ENCODE results near the gene NPEPL1. TPM values are rescaled to one million over a fixed set of nuclear protein-coding genes. Genes with fewer than 3 reads are reported as not detected.

The NPEPL1 gene
- total RNA-seq, 1 donor from 2014 or later, result 22.9 TPM

DNA sequence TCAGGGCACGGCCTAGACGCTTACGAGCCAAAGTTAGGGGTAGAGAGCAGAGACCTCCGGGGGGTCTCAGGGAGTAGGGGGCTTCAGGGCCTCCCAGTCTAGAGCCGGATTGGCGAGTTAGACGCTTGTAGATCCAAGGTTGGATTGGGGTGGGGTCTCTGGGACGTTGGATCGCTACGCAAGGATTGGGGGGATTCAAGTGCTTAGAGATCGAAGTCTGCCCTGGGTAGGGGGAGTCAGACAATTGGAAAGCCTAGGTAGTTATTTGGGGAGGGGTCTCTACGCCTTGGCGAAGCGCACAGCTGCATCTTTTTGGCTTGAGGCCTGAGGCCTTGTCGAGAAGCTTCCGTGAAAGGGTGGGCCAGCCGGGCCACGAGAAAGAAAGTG, 41.0 kb upstream of the NPEPL1 start:
- Mint-ChIP-seq H3K36me3 (ENCODE audit: low read depth) (peaks cover 17% of the 10 kb centered on the region), H3K9me3 (no peaks in the 10 kb centered on the region), H3K4me3 (peak overlapping the region; percentile 94), H3K27ac (peak overlapping the region; percentile 97), H3K27me3 (ENCODE audit: insufficient read depth) (peaks cover under 1% of the 10 kb centered on the region), H3K4me1 (ENCODE audit: low read depth) (peaks cover 31% of the 10 kb centered on the region)
- intact Hi-C loops (cut with micrococcal nuclease), result loop anchor here (2.0 to 10.0 kb wide), 9 partner anchors 163 to 1291 kb away; partner anchors contain the start of genes ATP5F1E, FAM217B, PPP1R3D and RBM38
- DNase-seq (ENCODE audit: low spot score), result no peak

DNA sequence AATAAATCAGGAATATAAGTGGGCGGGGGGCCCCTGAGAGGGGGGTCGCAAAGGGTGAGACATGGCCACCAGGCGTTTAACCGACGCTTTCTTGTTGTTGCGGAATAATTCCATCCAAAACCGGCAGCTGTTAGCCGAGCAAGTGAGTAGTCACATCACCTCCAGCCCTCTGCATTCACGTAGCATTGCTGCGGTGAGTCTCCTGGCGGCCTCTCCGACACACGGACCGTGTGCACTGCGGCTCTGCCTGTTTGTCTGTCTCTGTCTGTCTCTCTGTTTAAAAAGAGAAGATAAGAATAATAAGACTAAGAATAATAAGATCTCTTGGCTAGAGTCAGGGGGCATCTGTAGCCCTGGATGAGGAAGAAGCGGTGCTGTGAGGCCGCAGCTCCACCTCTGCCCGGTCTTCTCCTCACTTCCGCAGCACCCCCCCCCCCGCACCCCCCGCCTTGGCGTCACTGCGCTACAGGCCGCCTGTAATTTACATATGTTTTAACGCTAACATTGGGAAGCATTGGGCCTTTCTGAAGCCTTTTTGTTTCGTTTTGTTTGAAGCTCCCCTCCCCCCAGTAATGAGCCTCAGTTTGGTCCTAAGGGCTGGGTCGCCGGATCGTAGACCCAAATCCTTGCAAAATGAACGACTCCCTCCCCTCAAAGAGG, 40.5 kb upstream of the NPEPL1 start:
- H3K27me3 Mint-ChIP-seq (ENCODE audit: insufficient read depth), result no peaks in the 10 kb centered on the region
- peaks cover 20% of the 10 kb centered on the region for H3K36me3 Mint-ChIP-seq (ENCODE audit: low read depth)
- peak overlapping the region; percentile 94 for H3K4me3 Mint-ChIP-seq
- DNase-seq (ENCODE audit: low spot score), result peak; percentile 65
- intact Hi-C loops (cut with micrococcal nuclease), result loop anchor here (1.0 to 10.0 kb wide), 16 partner anchors 9 to 1290 kb away; partner anchors contain the start of genes ATP5F1E, FAM217B, NPEPL1 and PPP1R3D
- H3K4me1 Mint-ChIP-seq (ENCODE audit: low read depth), result peaks cover 37% of the 10 kb centered on the region
- peak overlapping the region; percentile 97 for H3K27ac Mint-ChIP-seq
- H3K9me3 Mint-ChIP-seq, result no peaks in the 10 kb centered on the region

DNA sequence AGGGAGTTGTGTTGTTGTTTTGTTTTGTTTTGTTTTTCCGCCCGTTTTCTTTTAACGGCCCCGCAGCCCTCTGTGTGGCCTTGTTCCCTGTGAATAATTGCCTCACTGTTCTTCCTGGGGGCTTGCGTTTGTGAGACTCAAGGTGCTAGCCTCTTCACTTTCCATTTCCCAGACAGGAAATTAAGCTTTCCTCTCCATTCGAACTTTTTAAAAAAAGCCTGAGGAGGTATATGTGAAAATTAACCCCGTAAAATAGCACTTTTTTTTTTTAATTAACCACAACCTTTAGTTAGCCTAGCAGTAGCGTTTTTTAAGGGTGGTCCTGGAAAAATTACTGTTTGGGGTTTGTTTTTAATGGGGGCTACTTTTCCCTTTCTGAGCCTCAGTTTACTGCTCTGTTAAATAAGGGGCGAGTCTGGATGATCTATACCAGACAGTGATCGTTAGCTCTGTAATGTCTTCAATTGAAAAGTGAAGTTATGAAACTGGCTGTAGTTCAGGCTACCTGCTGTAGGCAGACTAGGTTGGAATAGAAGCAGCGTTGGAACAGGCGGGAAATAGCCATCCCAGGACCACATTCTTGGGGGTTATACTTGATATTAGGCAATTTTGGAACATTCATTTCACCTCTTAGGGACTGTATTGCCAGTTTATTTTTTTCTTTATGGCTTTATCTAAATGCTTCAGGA, 39.9 kb upstream of the NPEPL1 start:
- intact Hi-C loops (cut with micrococcal nuclease), result loop anchor here (1.0 to 10.0 kb wide), 15 partner anchors 9 to 1290 kb away; partner anchors contain the start of genes ATP5F1E, FAM217B, NPEPL1 and PPP1R3D
- Mint-ChIP-seq H3K9me3 (no peaks in the 10 kb centered on the region), H3K27ac (peak overlapping the region; percentile 97), H3K36me3 (ENCODE audit: low read depth) (peaks cover 20% of the 10 kb centered on the region), H3K4me3 (peak overlapping the region; percentile 94), H3K27me3 (ENCODE audit: insufficient read depth) (no peaks in the 10 kb centered on the region), H3K4me1 (ENCODE audit: low read depth) (peaks cover 43% of the 10 kb centered on the region)
- DNase-seq (ENCODE audit: low spot score), result no peak

DNA sequence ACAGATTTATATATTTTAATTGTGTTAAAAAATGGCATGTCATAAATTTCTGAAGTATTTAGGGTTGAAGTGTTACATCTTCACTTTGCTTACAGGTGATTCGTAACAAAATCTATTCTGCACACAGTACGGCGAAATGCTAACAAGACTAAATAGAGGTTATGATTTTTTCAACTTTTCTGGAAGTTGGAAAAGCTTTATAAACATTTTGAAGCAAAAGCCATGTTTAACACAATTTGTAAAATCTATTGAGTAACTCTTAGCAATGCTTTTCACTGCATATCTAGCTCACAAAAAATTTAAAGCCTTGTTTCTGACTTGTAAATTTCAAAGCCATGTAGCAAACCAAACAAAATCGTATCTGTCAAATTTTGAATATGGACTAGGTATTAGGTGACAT, 38.3 kb upstream of the NPEPL1 start:
- intact Hi-C loops (cut with micrococcal nuclease), result loop anchor here (5.0 to 10.0 kb wide), 8 partner anchors 160 to 1288 kb away; partner anchors contain the start of genes ATP5F1E, FAM217B, PPP1R3D and RBM38
- Mint-ChIP-seq H3K4me1 (ENCODE audit: low read depth) (peaks cover 52% of the 10 kb centered on the region), H3K4me3 (no peak overlapping the region), H3K36me3 (ENCODE audit: low read depth) (peaks cover 25% of the 10 kb centered on the region), H3K9me3 (no peaks in the 10 kb centered on the region), H3K27ac (no peak overlapping the region), H3K27me3 (ENCODE audit: insufficient read depth) (no peaks in the 10 kb centered on the region)
- DNase-seq (ENCODE audit: low spot score), result no peak

- H3K27ac Mint-ChIP-seq, result peak overlapping the region; percentile 40
- peaks cover 30% of the 10 kb centered on the region for H3K36me3 Mint-ChIP-seq (ENCODE audit: low read depth)
- no peaks in the 10 kb centered on the region for H3K27me3 Mint-ChIP-seq (ENCODE audit: insufficient read depth)
- no peaks in the 10 kb centered on the region for H3K9me3 Mint-ChIP-seq
- intact Hi-C loops (cut with micrococcal nuclease), result loop anchor here (10.0 kb wide), 1 partner anchor 159 kb away; no protein-coding TSS in a partner anchor
- peaks cover 62% of the 10 kb centered on the region for H3K4me1 Mint-ChIP-seq (ENCODE audit: low read depth)
- no peak for DNase-seq (ENCODE audit: low spot score)
- peak overlapping the region; percentile 74 for H3K4me3 Mint-ChIP-seq
These were observed 37.1 kb upstream of the NPEPL1 start for GRCh38 chr20:58655328-58656107.

GRCh38 chr20:58656831-58657230, 35.8 kb upstream of the NPEPL1 start:
- intact Hi-C loops (cut with micrococcal nuclease), result loop anchor here (10.0 kb wide), 1 partner anchor 158 kb away; no protein-coding TSS in a partner anchor
- no peak for DNase-seq (ENCODE audit: low spot score)
- Mint-ChIP-seq H3K36me3 (ENCODE audit: low read depth) (peaks cover 35% of the 10 kb centered on the region), H3K4me1 (ENCODE audit: low read depth) (peaks cover 75% of the 10 kb centered on the region), H3K9me3 (no peaks in the 10 kb centered on the region), H3K4me3 (peak overlapping the region; percentile 74), H3K27me3 (ENCODE audit: insufficient read depth) (no peaks in the 10 kb centered on the region), H3K27ac (peak overlapping the region; percentile 68)

- intact Hi-C loops (cut with micrococcal nuclease), result loop anchor here (10.0 kb wide), 1 partner anchor 158 kb away; no protein-coding TSS in a partner anchor
- Mint-ChIP-seq H3K4me3 (peak overlapping the region; percentile 74), H3K4me1 (ENCODE audit: low read depth) (peaks cover 80% of the 10 kb centered on the region), H3K27me3 (ENCODE audit: insufficient read depth) (no peaks in the 10 kb centered on the region), H3K36me3 (ENCODE audit: low read depth) (peaks cover 36% of the 10 kb centered on the region), H3K9me3 (no peaks in the 10 kb centered on the region), H3K27ac (peak overlapping the region; percentile 4)
- no peak for DNase-seq (ENCODE audit: low spot score)
These were observed 35.3 kb upstream of the NPEPL1 start for GRCh38 chr20:58657262-58657661.

- H3K36me3 Mint-ChIP-seq (ENCODE audit: low read depth), result peaks cover 35% of the 10 kb centered on the region
- H3K27me3 Mint-ChIP-seq (ENCODE audit: insufficient read depth), result no peaks in the 10 kb centered on the region
- peak overlapping the region; percentile 75 for H3K27ac Mint-ChIP-seq
- peaks cover 81% of the 10 kb centered on the region for H3K4me1 Mint-ChIP-seq (ENCODE audit: low read depth)
- intact Hi-C loops (cut with micrococcal nuclease), result loop anchor here (10.0 kb wide), 1 partner anchor 157 kb away; no protein-coding TSS in a partner anchor
- peak overlapping the region; percentile 74 for H3K4me3 Mint-ChIP-seq
- no peak for DNase-seq (ENCODE audit: low spot score)
- no peaks in the 10 kb centered on the region for H3K9me3 Mint-ChIP-seq
These were observed 34.6 kb upstream of the NPEPL1 start for GRCh38 chr20:58657986-58658385.

GRCh38 chr20:58658760-58659159, 33.8 kb upstream of the NPEPL1 start:
- Mint-ChIP-seq H3K27ac (peak overlapping the region; percentile 50), H3K4me1 (ENCODE audit: low read depth) (peaks cover 82% of the 10 kb centered on the region), H3K27me3 (ENCODE audit: insufficient read depth) (no peaks in the 10 kb centered on the region), H3K4me3 (peak overlapping the region; percentile 72), H3K9me3 (no peaks in the 10 kb centered on the region), H3K36me3 (ENCODE audit: low read depth) (peaks cover 37% of the 10 kb centered on the region)
- intact Hi-C loops (cut with micrococcal nuclease), result loop anchor here (10.0 kb wide), 1 partner anchor 156 kb away; no protein-coding TSS in a partner anchor
- DNase-seq (ENCODE audit: low spot score), result no peak

- Mint-ChIP-seq H3K36me3 (ENCODE audit: low read depth) (peaks cover 38% of the 10 kb centered on the region), H3K27ac (peak overlapping the region; percentile 76), H3K27me3 (ENCODE audit: insufficient read depth) (no peaks in the 10 kb centered on the region), H3K4me3 (peak overlapping the region; percentile 76), H3K9me3 (no peaks in the 10 kb centered on the region), H3K4me1 (ENCODE audit: low read depth) (peaks cover 83% of the 10 kb centered on the region)
- DNase-seq (ENCODE audit: low spot score), result no peak
- intact Hi-C loops (cut with micrococcal nuclease), result loop anchor here (2.0 to 10.0 kb wide), 2 partner anchors 31 to 155 kb away; no protein-coding TSS in a partner anchor
These were observed 32.8 kb upstream of the NPEPL1 start for GRCh38 chr20:58659841-58660240.

DNA sequence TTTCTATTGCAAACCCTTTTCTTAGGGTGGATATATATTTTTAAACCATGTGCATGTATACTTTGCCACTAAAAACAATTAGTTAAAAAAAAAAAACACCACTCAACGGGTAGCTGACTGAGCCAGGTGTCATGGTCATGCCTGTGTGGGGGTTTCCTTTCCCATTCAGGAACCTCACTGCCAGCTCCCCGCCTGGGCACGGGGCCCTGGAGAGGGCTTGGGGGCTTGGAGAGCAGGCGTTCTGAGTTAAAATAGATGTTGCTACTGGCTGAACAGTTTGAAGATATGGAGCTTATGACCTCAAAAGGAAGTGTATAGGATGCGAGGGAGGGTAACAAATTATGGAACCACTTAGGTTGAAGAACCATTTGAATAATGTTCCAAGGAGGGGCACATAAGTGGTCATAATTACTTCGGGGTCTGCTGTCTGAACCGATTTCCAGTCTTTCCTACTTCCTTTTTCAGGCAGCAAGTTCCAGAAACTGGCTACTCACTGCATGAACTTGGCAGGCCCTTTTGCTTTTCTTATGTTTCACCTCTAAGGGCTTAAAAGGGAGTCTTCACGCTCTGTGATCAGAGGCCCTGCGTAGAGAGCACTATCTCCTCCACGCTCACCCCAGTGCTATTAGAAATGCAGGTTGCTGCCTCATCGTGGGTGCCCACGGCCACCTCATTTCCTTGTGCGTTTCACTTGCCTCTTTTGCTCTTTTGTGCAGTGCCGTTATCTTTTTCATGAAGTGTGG, 31.6 kb upstream of the NPEPL1 start:
- H3K4me1 Mint-ChIP-seq (ENCODE audit: low read depth), result peaks cover 82% of the 10 kb centered on the region
- peak overlapping the region; percentile 96 for H3K27ac Mint-ChIP-seq
- peaks cover 38% of the 10 kb centered on the region for H3K36me3 Mint-ChIP-seq (ENCODE audit: low read depth)
- H3K4me3 Mint-ChIP-seq, result peak overlapping the region; percentile 83
- H3K27me3 Mint-ChIP-seq (ENCODE audit: insufficient read depth), result no peaks in the 10 kb centered on the region
- no peaks in the 10 kb centered on the region for H3K9me3 Mint-ChIP-seq
- intact Hi-C loops (cut with micrococcal nuclease), result loop anchor here (1.0 to 2.0 kb wide), 2 partner anchors 9 to 30 kb away; no protein-coding TSS in a partner anchor
- peak; percentile 47 for DNase-seq (ENCODE audit: low spot score)
